HL-60 (cell line): ENCODE data around the gene CACNA2D3.

Experiments
- CTCF ChIP-seq: IDR thresholded peaks from one replicate; pipeline ENCODE4 v1.5.1; 2011; ENCODE audit warnings: low read length, control low read depth, inconsistent platforms; ENCODE audit not compliant: insufficient read depth
- GABPA ChIP-seq: IDR thresholded peaks from 2 replicates; pipeline ENCODE4 v1.6.1; 2012; ENCODE audit warnings: low read depth
- POLR2AphosphoS5 ChIP-seq: IDR thresholded peaks from 2 replicates; pipeline ENCODE4 v1.6.1; 2012; ENCODE audit warnings: low read depth
- SPI1 ChIP-seq: IDR thresholded peaks from 2 replicates; pipeline ENCODE4 v1.6.1; 2012; ENCODE audit warnings: low read depth, mild to moderate bottlenecking, borderline replicate concordance

- no peak for TF ChIP-seq CTCF
- TF ChIP-seq SPI1, result no peak
- TF ChIP-seq GABPA, result no peak
- no peak for TF ChIP-seq POLR2AphosphoS5
These were observed 468.8 kb downstream of the CACNA2D3 start for GRCh38 chr3:54591157-54591556.
